ENCODE results near the gene CFAP46.

- TF ChIP-seq EP300 (IDR thresholded peaks at IDR 0.05) (no peak), POLR2A (IDR thresholded peaks at IDR 0.05; ENCODE audit: low read depth) (no peak), POLR2AphosphoS5 (IDR thresholded peaks at IDR 0.05) (no peak)
- TF ChIP-seq, protein P1, sequence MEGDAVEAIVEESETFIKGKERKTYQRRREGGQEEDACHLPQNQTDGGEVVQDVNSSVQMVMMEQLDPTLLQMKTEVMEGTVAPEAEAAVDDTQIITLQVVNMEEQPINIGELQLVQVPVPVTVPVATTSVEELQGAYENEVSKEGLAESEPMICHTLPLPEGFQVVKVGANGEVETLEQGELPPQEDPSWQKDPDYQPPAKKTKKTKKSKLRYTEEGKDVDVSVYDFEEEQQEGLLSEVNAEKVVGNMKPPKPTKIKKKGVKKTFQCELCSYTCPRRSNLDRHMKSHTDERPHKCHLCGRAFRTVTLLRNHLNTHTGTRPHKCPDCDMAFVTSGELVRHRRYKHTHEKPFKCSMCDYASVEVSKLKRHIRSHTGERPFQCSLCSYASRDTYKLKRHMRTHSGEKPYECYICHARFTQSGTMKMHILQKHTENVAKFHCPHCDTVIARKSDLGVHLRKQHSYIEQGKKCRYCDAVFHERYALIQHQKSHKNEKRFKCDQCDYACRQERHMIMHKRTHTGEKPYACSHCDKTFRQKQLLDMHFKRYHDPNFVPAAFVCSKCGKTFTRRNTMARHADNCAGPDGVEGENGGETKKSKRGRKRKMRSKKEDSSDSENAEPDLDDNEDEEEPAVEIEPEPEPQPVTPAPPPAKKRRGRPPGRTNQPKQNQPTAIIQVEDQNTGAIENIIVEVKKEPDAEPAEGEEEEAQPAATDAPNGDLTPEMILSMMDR (IDR thresholded peaks at IDR 0.05), result no peak
Observed at GRCh38 chr10:132847416-132847777, 95.0 kb downstream of the CFAP46 start.
